Upper lobe of left lung (tissue), 6 donors: ENCODE results near the gene ERFL. TPM values are rescaled to one million over a fixed set of nuclear protein-coding genes. Genes with fewer than 3 reads are reported as not detected.

ENCODE experiments used
- ATAC-seq, 2 donors: fragments of 200-7000 bp; cut with Tn5 transposase; one replicate each; pipeline ENCODE4 v1.9.1; 2022; ENCODE audit warnings: mild to moderate bottlenecking in 2 of 2, moderate library complexity in 2 of 2; ENCODE audit not compliant: low FRiP score in 2 of 2
- DNase-seq, 2 donors: peaks; one replicate each; pipeline ENCODE4 v3.0.0-alpha.2; 2019 to 2020
- H3K27ac ChIP-seq, 4 donors: fragments of 200-600 bp; sonication (generic); one replicate each; pipeline ENCODE4 v1.5.1; 2016 to 2019
- H3K27me3 ChIP-seq, 4 donors: fragments of 200-600 bp; sonication (generic); one replicate each; pipeline ENCODE4 v1.5.1; 2017 to 2019
- H3K36me3 ChIP-seq, 4 donors: fragments of 200-600 bp; sonication (generic); one replicate each; pipeline ENCODE4 v1.5.1; 2016 to 2019
- H3K4me1 ChIP-seq, 4 donors: fragments of 200-600 bp; sonication (generic); one replicate each; pipeline ENCODE4 v1.5.1; 2018 to 2019
- H3K4me3 ChIP-seq, 4 donors: fragments of 200-600 bp; sonication (generic); one replicate each; pipeline ENCODE4 v1.5.1; 2017 to 2019; ENCODE audit warnings: mild to moderate bottlenecking in 2 of 4, moderate library complexity in 1 of 4
- H3K9me3 ChIP-seq, 4 donors: fragments of 200-600 bp; sonication (generic); one replicate each; pipeline ENCODE4 v1.5.1; 2018 to 2019
- CTCF ChIP-seq, 6 experiments: fragments of 450-650 bp in 4 of 6; fragments of 200-600 bp in 2 of 6; sonication (generic) in 2 of 6; IDR thresholded peaks; one replicate each; pipeline ENCODE4 v1.5.1; 2016 to 2019; ENCODE audit warnings: antibody characterized with exemption in 6 of 6
- EP300 ChIP-seq, 4 donors: sonication (generic); formaldehyde crosslinking; IDR thresholded peaks; one replicate each; pipeline ENCODE4 v1.5.1; 2017; ENCODE audit warnings: antibody characterized with exemption in 4 of 4, control low read depth in 2 of 4
- POLR2A ChIP-seq, 4 donors: fragments of 450-650 bp; IDR thresholded peaks; one replicate each; pipeline ENCODE4 v1.5.1; 2016 to 2017; ENCODE audit warnings: antibody characterized with exemption in 4 of 4, mild to moderate bottlenecking in 2 of 4
- POLR2AphosphoS5 ChIP-seq, 2 donors: sonication (generic); formaldehyde crosslinking; IDR thresholded peaks; one replicate each; pipeline ENCODE4 v1.5.1; 2017; ENCODE audit warnings: antibody characterized with exemption in 2 of 2
- WGBS, 2 donors: methylation state at CpG; one replicate each; pipeline ENCODE4 v1.1.5; 2017 to 2018; 5-methylcytosine and 5-hydroxymethylcytosine counted together
- total RNA-seq, 6 donors: library from RNA; depleted of rRNA in 4 of 6; stranded (reverse); fragments of >200 nt in 4 of 6; gene quantifications; one replicate each; pipeline versions ENCODE4 v1.1.0 to v1.2.1, GENCODE V29; 2016 to 2021
- donor health status: DM: no; HTN: no; CAD: no; lungs with moderate emphysema.
- donor health status: DM: no; HTN: yes; CAD: no; lungs with severe emphysema.

Gene ERFL
- total RNA-seq, 6 donors from 2014 or later, result 0.20 to 6.3 (median 0.49) TPM; not detected in 1

- DNase-seq (no peak), ATAC-seq (no peak)
- peaks cover 40 to 57% (median 42%) of the 10 kb centered on the region in 4 donors for H3K4me1 ChIP-seq
- no peaks in the 10 kb centered on the region for H3K27me3 ChIP-seq
- no peak for TF ChIP-seq EP300 (IDR thresholded peaks at IDR 0.05)
- TF ChIP-seq CTCF (IDR thresholded peaks at IDR 0.05), result no peak
- no peak for TF ChIP-seq POLR2AphosphoS5 (IDR thresholded peaks at IDR 0.05)
- no peak for TF ChIP-seq POLR2A (IDR thresholded peaks at IDR 0.05)
- H3K36me3 ChIP-seq, result peaks cover 12 to 64% (median 52%) of the 10 kb centered on the region in 4 donors
- H3K27ac ChIP-seq, result no peak overlapping the region
- WGBS, 2 donors, result 84 to 92% methylated on average over 8 of the region's 8 CpGs
- no peak overlapping the region for H3K4me3 ChIP-seq
- H3K9me3 ChIP-seq, result no peaks in the 10 kb centered on the region
These were observed 38.4 kb downstream of the ERFL start for GRCh38 chr19:41889896-41890295.

GRCh38 chr19:41888926-41889325 lies 39.3 kb downstream of the ERFL start:
- WGBS, 2 donors, result 69 to 78% methylated on average over 12 of the region's 12 CpGs
- TF ChIP-seq POLR2AphosphoS5 (IDR thresholded peaks at IDR 0.05), result peak in 1 of 2 donors; percentile 7
- no peak for TF ChIP-seq POLR2A (IDR thresholded peaks at IDR 0.05)
- Histone ChIP-seq H3K9me3 (no peaks in the 10 kb centered on the region), H3K4me3 (no peak overlapping the region), H3K4me1 (peaks cover 44 to 63% (median 47%) of the 10 kb centered on the region in 4 donors), H3K36me3 (peaks cover 6 to 54% (median 42%) of the 10 kb centered on the region in 4 donors), H3K27me3 (no peaks in the 10 kb centered on the region), H3K27ac (peak overlapping the region; percentile 47 to 97 (median 76))
- ATAC-seq (no peak), DNase-seq (peak; percentile 45 to 56)

GRCh38 chr19:41887711-41888382 lies 40.4 kb downstream of the ERFL start:
- WGBS, 2 donors, result 35 to 42% methylated on average over 6 to 17 of the region's 17 CpGs
- Histone ChIP-seq H3K4me1 (peaks cover 44 to 61% (median 47%) of the 10 kb centered on the region in 4 donors), H3K9me3 (no peaks in the 10 kb centered on the region), H3K27me3 (no peaks in the 10 kb centered on the region), H3K4me3 (peak overlapping the region in 3 of 4 donors; percentile 9 to 37 (median 35)), H3K36me3 (peaks cover 5 to 50% (median 39%) of the 10 kb centered on the region in 4 donors), H3K27ac (peak overlapping the region; percentile 47 to 97 (median 76))
- DNase-seq (peak; percentile 85 to 91), ATAC-seq (peak; percentile 7 to 90)
- TF ChIP-seq EP300 (IDR thresholded peaks at IDR 0.05) (no peak), POLR2A (IDR thresholded peaks at IDR 0.05) (peak in 1 of 4 donors; percentile 34), CTCF (IDR thresholded peaks at IDR 0.05) (peak in 3 of 6 experiments; percentile 19 to 43 (median 24)), POLR2AphosphoS5 (IDR thresholded peaks at IDR 0.05) (peak in 1 of 2 donors; percentile 49)

- ATAC-seq (no peak), DNase-seq (no peak)
- TF ChIP-seq POLR2A (IDR thresholded peaks at IDR 0.05) (peak in 1 of 4 donors; percentile 4), POLR2AphosphoS5 (IDR thresholded peaks at IDR 0.05) (no peak)
- Histone ChIP-seq H3K36me3 (peaks cover 5 to 41% (median 31%) of the 10 kb centered on the region in 4 donors), H3K27ac (peak overlapping the region; percentile 47 to 97 (median 76)), H3K4me3 (peak overlapping the region in 3 of 4 donors; percentile 9 to 37 (median 35)), H3K9me3 (no peaks in the 10 kb centered on the region), H3K27me3 (no peaks in the 10 kb centered on the region), H3K4me1 (peaks cover 46 to 64% (median 51%) of the 10 kb centered on the region in 4 donors)
- WGBS, 2 donors, result 37 to 55% methylated on average over 13 of the region's 13 CpGs
These were observed 41.2 kb downstream of the ERFL start for GRCh38 chr19:41886761-41887710.

- Histone ChIP-seq H3K27ac (peak overlapping the region; percentile 92 to 98 (median 96)), H3K4me3 (peak overlapping the region; percentile 76 to 100 (median 96)), H3K27me3 (no peaks in the 10 kb centered on the region), H3K36me3 (peaks cover 0 to 13% (median 8%) of the 10 kb centered on the region in 4 donors), H3K4me1 (peaks cover 48 to 67% (median 52%) of the 10 kb centered on the region in 4 donors), H3K9me3 (no peaks in the 10 kb centered on the region)
- peak; percentile 97 to 98 for DNase-seq
- ATAC-seq, result peak; percentile 96 to 97
- TF ChIP-seq CTCF (IDR thresholded peaks at IDR 0.05) (peak in 3 of 6 experiments; percentile 7 to 28 (median 17)), POLR2AphosphoS5 (IDR thresholded peaks at IDR 0.05) (peak; percentile 76 to 87), EP300 (IDR thresholded peaks at IDR 0.05) (no peak), POLR2A (IDR thresholded peaks at IDR 0.05) (peak in 2 of 4 donors; percentile 36 to 81)
- WGBS, 2 donors, result 1% methylated on average over 16 to 53 of the region's 66 CpGs
These were observed 44.2 kb downstream of the ERFL start for GRCh38 chr19:41883821-41884733.
